Limb (tissue), 2 donors: ENCODE data around the gene CCDC89.
"Not testable (repeated sequence)": the region's sequence is repeated elsewhere in the genome, so short reads cannot be mapped to it uniquely, and the experiment has no call there.

Source experiments
- DNase-seq, 2 donors: peaks; one replicate each; pipeline ENCODE4 v3.0.0-alpha.2; 2016; ENCODE audit errors: extremely low spot score in 2 of 2

The CCDC89 gene

GRCh38 chr11:85654343-85654742 is 31.7 kb downstream of the CCDC89 start:
- not testable (repeated sequence) for DNase-seq

GRCh38 chr11:85652786-85653447 is 33.1 kb downstream of the CCDC89 start:
- no peak for DNase-seq

- DNase-seq, result no peak
These were observed 34.9 kb downstream of the CCDC89 start for GRCh38 chr11:85651118-85651517.

- peak; percentile 92 for DNase-seq
These were observed 38.2 kb downstream of the CCDC89 start, which contains the start of gene TMEM126A for GRCh38 chr11:85647604-85648299. Gene TMEM126A (plus strand): TSS chr11:85647967. CDS start chr11:85650256, 2,289 bp downstream.

- DNase-seq, result no peak
These were observed 38.9 kb downstream of the CCDC89 start for GRCh38 chr11:85647078-85647477.

GRCh38 chr11:85643191-85643614 is 42.8 kb downstream of the CCDC89 start:
- DNase-seq, result peak in 1 of 2 donors; percentile 41

GRCh38 chr11:85634747-85635146 is 51.2 kb downstream of the CCDC89 start:
- no peak for DNase-seq
